Measurements from ENCODE around the gene PLCB3. TPM values are rescaled to one million over a fixed set of nuclear protein-coding genes. Genes with fewer than 3 reads are reported as not detected.

Gene PLCB3
- total RNA-seq, 1 donor from 2014 or later: 32.9 TPM

GRCh38 chr11:64317961-64318765, 66.8 kb downstream of the PLCB3 start, which contains the start of gene PRDX5:
Gene PRDX5 (plus strand): TSS chr11:64318121. CDS start chr11:64318216, 95 bp downstream.

Other genes with a start within 250 kb of the PLCB3 start
- 0.12 and 0.60 TPM in 2 replicates for gene FLRT1, start 215.6 kb upstream of the PLCB3 start, total RNA-seq
- 24.4 and 39.9 TPM in 2 replicates for gene MACROD1, start 85.4 kb upstream of the PLCB3 start, total RNA-seq
- gene STIP1, start 65.4 kb upstream of the PLCB3 start, total RNA-seq: 88.1 and 90.1 TPM in 2 replicates
- gene FERMT3, start 44.8 kb upstream of the PLCB3 start, total RNA-seq: 3.2 and 3.4 TPM in 2 replicates
- gene TRPT1, start 25.3 kb upstream of the PLCB3 start, total RNA-seq: 53.7 and 59.2 TPM in 2 replicates
- 33.8 and 51.9 TPM in 2 replicates for gene NUDT22, start 25.3 kb upstream of the PLCB3 start, total RNA-seq
- 14.0 and 32.9 TPM in 2 replicates for gene DNAJC4, start 21.0 kb upstream of the PLCB3 start, total RNA-seq
- gene VEGFB, start 16.9 kb upstream of the PLCB3 start, total RNA-seq: 70.5 and 97.3 TPM in 2 replicates
- gene FKBP2, start 10.4 kb upstream of the PLCB3 start, total RNA-seq: 43.6 and 94.6 TPM in 2 replicates
- gene PPP1R14B, start 4.6 kb upstream of the PLCB3 start, total RNA-seq: 184 and 217 TPM in 2 replicates
- 133 and 152 TPM in 2 replicates for gene BAD, start 33.1 kb downstream of the PLCB3 start, total RNA-seq
- gene GPR137, start 34.3 kb downstream of the PLCB3 start, total RNA-seq: 25.4 and 32.1 TPM in 2 replicates
- gene KCNK4, start 39.8 kb downstream of the PLCB3 start, total RNA-seq: 0.26 TPM in 1 of 2 replicates, not detected in the other
- gene CATSPERZ, start 48.8 kb downstream of the PLCB3 start, total RNA-seq: not detected in 2 replicates
- 16.9 and 30.0 TPM in 2 replicates for gene ESRRA, start 54.0 kb downstream of the PLCB3 start, total RNA-seq
- 200 and 206 TPM in 2 replicates for gene TRMT112, start 66.0 kb downstream of the PLCB3 start, total RNA-seq
- gene PRDX5, start 66.6 kb downstream of the PLCB3 start, total RNA-seq: 401 and 450 TPM in 2 replicates
- 0.34 and 2.7 TPM in 2 replicates for gene CCDC88B, start 88.7 kb downstream of the PLCB3 start, total RNA-seq
- gene RPS6KA4, start 107.6 kb downstream of the PLCB3 start, total RNA-seq: 34.6 and 55.2 TPM in 2 replicates